PC-9 (cell line): ENCODE measurements around the gene SLC9C1. TPM values are rescaled to one million over a fixed set of nuclear protein-coding genes. Genes with fewer than 3 reads are reported as not detected.

Source experiments
- BruUV-seq: library from RNA; stranded (reverse); fragments of 400-500 nt; replicated peaks from 2 replicates; lab custom pipeline; 2021; lab: Mats Ljungman, UMichigan
- CTCF ChIA-PET: fragments of 300-600 bp; sonication (Branson Sonifier 250); formaldehyde crosslinking; loops from one replicate; lab custom pipeline; 2022; ENCODE audit warnings: antibody characterized with exemption; lab: Charles Lee
- POLR2A ChIA-PET: fragments of 300-600 bp; sonication (Branson Sonifier 250); formaldehyde crosslinking; loops from one replicate; lab custom pipeline; 2022; ENCODE audit warnings: antibody characterized with exemption; ENCODE audit not compliant: unreplicated experiment; lab: Charles Lee
- DNase-seq, 2 experiments: peaks; one replicate each; pipeline versions ENCODE4 v3.0.0 to v3.0.0-alpha.2; 2015 to 2022; ENCODE audit warnings: mixed read lengths in 1 of 2
- H2AFZ ChIP-seq: fragments of 200-600 bp; sonication (generic); 2 replicates; pipeline ENCODE4 v1.8.1; 2017; ENCODE audit warnings: antibody characterized with exemption
- H3F3A ChIP-seq: fragments of 200-600 bp; sonication (generic); 2 replicates; pipeline ENCODE4 v1.8.1; 2017; ENCODE audit warnings: antibody characterized with exemption, mild to moderate bottlenecking, low read depth; ENCODE audit not compliant: insufficient read depth
- H3K27ac ChIP-seq: fragments of 200-600 bp; sonication (generic); 2 replicates; pipeline ENCODE4 v1.6.1; 2016; ENCODE audit warnings: mixed run types
- H3K27me3 ChIP-seq: fragments of 200-600 bp; sonication (generic); 2 replicates; pipeline ENCODE4 v1.6.1; 2016; ENCODE audit warnings: low read depth, mixed run types; ENCODE audit not compliant: insufficient read depth
- H3K36me3 ChIP-seq: fragments of 200-600 bp; sonication (generic); 2 replicates; pipeline ENCODE4 v1.6.1; 2016; ENCODE audit warnings: low read depth, mixed run types
- H3K4me1 ChIP-seq: fragments of 200-600 bp; sonication (generic); replicated peaks from 2 replicates; pipeline ENCODE4 v1.6.1; 2016; ENCODE audit warnings: mixed run types; ENCODE audit not compliant: insufficient read depth
- H3K4me2 ChIP-seq: fragments of 200-600 bp; sonication (generic); 2 replicates; pipeline ENCODE4 v1.6.1; 2017; ENCODE audit warnings: mixed run types
- H3K4me3 ChIP-seq: fragments of 200-600 bp; sonication (generic); 2 replicates; pipeline ENCODE4 v1.6.1; 2016; ENCODE audit warnings: mixed run types
- H3K79me2 ChIP-seq: fragments of 200-600 bp; sonication (generic); 2 replicates; pipeline ENCODE4 v1.6.1; 2017; ENCODE audit warnings: low read depth, mixed run types
- H3K9me2 ChIP-seq: fragments of 200-600 bp; sonication (generic); 2 replicates; pipeline ENCODE4 v1.8.1; 2017; ENCODE audit warnings: mild to moderate bottlenecking; ENCODE audit not compliant: insufficient read depth
- H3K9me3 ChIP-seq: fragments of 200-600 bp; sonication (generic); 2 replicates; pipeline ENCODE4 v1.8.1; 2016; ENCODE audit warnings: low read depth; ENCODE audit not compliant: insufficient read depth
- H4K20me1 ChIP-seq: fragments of 200-600 bp; sonication (generic); 2 replicates; pipeline ENCODE4 v1.8.1; 2017; ENCODE audit not compliant: insufficient read depth
- EZH2 ChIP-seq: fragments of 200-600 bp; sonication (generic); IDR thresholded peaks from 2 replicates; pipeline ENCODE4 v1.8.0; 2017; ENCODE audit warnings: antibody characterized with exemption, low read depth
- intact Hi-C: fragments of 100-400 bp; cut with micrococcal nuclease; formaldehyde crosslinking; loops from one replicate; pipeline ENCODE4 v1.10.0; 2022; ENCODE audit not compliant: unreplicated experiment
- total RNA-seq: library from RNA; stranded (reverse); gene quantifications from 2 replicates; pipeline ENCODE4 v1.2.3, GENCODE V29; 2021
- TF ChIP-seq, protein P1 (sequence below): fragments of 200-600 bp; sonication (generic); conservative IDR thresholded peaks from 2 replicates; pipeline ENCODE4 v1.6.1; 2017; ENCODE audit warnings: mixed run types, antibody characterized with exemption, mild to moderate bottlenecking, moderate library complexity

The SLC9C1 gene
- total RNA-seq, 1 experiment from 2014 or later = not detected

DNA sequence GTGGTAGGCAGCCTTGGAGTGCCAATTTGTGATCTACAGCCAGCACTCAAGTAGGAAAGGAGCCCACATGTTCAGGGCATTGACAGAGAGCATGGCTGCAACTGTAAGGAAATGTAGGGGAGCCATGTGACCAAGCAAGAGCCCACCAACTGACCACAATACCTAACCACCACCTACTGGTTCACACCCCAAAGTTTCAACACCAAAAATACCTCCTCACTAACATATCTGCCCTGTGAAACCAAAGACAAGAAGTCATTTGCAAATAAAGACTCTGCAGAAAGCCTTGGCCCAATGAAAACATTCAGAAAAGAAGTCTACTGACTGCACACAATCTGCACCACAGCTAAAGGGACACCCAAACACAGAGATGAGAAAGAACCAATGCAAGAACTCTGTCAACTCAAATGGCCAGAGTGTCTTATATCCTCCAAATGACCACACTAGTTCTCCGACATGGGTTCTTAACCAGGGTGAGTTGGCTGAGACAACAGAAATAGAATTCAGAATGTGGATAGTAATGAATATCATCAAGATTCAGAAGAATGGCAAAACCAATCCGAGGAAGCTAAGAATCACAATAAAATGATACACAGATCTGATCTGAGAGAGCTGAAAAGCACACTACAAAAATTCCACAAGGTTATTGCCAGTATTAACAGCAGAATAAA, 40.6 kb downstream of the SLC9C1 start:
- Histone ChIP-seq H3K4me3 (no peak overlapping the region), H3K4me2 (no peak overlapping the region), H3K9me3 (no peaks in the 10 kb centered on the region), H2AFZ (no peak overlapping the region), H3K79me2 (no peaks in the 10 kb centered on the region), H4K20me1 (no peaks in the 10 kb centered on the region), H3K27me3 (no peaks in the 10 kb centered on the region), H3K4me1 (no peaks in the 10 kb centered on the region), H3K9me2 (no peaks in the 10 kb centered on the region), H3K27ac (no peak overlapping the region), H3K36me3 (no peaks in the 10 kb centered on the region), H3F3A (no peaks in the 10 kb centered on the region)
- intact Hi-C loops = no loop called here
- BruUV-seq = no TSS peak
- CTCF ChIA-PET = no interaction called here
- no peak for DNase-seq
- POLR2A ChIA-PET = no interaction called here
- TF ChIP-seq, protein P1, sequence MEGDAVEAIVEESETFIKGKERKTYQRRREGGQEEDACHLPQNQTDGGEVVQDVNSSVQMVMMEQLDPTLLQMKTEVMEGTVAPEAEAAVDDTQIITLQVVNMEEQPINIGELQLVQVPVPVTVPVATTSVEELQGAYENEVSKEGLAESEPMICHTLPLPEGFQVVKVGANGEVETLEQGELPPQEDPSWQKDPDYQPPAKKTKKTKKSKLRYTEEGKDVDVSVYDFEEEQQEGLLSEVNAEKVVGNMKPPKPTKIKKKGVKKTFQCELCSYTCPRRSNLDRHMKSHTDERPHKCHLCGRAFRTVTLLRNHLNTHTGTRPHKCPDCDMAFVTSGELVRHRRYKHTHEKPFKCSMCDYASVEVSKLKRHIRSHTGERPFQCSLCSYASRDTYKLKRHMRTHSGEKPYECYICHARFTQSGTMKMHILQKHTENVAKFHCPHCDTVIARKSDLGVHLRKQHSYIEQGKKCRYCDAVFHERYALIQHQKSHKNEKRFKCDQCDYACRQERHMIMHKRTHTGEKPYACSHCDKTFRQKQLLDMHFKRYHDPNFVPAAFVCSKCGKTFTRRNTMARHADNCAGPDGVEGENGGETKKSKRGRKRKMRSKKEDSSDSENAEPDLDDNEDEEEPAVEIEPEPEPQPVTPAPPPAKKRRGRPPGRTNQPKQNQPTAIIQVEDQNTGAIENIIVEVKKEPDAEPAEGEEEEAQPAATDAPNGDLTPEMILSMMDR = no peak
- TF ChIP-seq EZH2 = no peak

DNA sequence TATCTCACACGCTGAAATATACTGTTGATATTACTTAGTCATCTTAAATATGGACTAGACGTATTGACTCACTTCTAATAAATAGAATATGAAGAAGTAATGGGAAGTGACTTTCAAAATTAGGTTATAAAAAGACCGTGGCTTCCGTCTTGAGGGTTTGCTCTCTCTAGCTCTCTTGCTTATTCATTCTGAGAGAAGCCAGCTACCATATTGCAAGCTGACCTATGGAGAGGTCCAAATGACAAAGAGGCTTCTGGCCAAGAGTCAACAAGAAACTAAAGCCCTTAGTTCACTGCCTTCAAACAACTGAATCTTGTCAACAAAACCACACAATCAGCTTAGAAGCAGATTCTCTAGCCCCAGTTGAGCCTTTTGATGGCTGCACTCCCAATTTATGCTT, 46.1 kb downstream of the SLC9C1 start:
- Histone ChIP-seq H3K4me3 (no peak overlapping the region), H3K4me2 (no peak overlapping the region), H3K79me2 (no peaks in the 10 kb centered on the region), H4K20me1 (no peaks in the 10 kb centered on the region), H2AFZ (no peak overlapping the region), H3K36me3 (no peaks in the 10 kb centered on the region), H3F3A (no peaks in the 10 kb centered on the region), H3K27me3 (no peaks in the 10 kb centered on the region), H3K4me1 (no peaks in the 10 kb centered on the region), H3K27ac (no peak overlapping the region), H3K9me3 (no peaks in the 10 kb centered on the region), H3K9me2 (no peaks in the 10 kb centered on the region)
- POLR2A ChIA-PET = no interaction called here
- no TSS peak for BruUV-seq
- DNase-seq = no peak
- TF ChIP-seq, protein P1 = no peak
- no peak for TF ChIP-seq EZH2
- CTCF ChIA-PET = no interaction called here
- intact Hi-C loops = no loop called here

DNA sequence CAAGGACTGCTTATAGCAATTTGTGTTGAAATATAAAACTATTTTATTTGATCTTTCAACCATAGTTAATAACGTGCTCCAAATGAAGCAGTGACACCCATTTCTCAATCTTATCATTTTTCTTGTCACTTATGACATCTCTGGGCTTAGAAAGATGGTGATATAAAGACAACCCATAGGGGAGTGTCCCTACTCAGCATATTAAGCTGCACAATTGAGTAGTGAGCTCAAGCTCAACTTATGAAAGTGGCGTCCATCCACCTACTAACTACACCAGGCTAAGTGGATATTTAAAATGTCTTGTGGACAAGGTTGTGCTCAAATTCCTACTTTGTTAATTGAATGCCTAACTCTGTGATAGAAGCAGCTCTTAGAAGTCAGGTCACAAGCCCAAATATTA, 46.7 kb downstream of the SLC9C1 start:
- BruUV-seq = no TSS peak
- no peaks in the 10 kb centered on the region for H3F3A ChIP-seq
- no peaks in the 10 kb centered on the region for H3K4me1 ChIP-seq
- H3K27ac ChIP-seq = no peak overlapping the region
- H3K4me3 ChIP-seq = no peak overlapping the region
- no peaks in the 10 kb centered on the region for H3K27me3 ChIP-seq
- intact Hi-C loops = no loop called here
- DNase-seq = no peak
- ChIA-PET CTCF (no interaction called here), POLR2A (no interaction called here)
- no peaks in the 10 kb centered on the region for H3K9me3 ChIP-seq
- TF ChIP-seq EZH2 = no peak
- TF ChIP-seq, protein P1 = no peak
- H3K79me2 ChIP-seq = no peaks in the 10 kb centered on the region
- no peaks in the 10 kb centered on the region for H4K20me1 ChIP-seq
- no peak overlapping the region for H2AFZ ChIP-seq
- no peaks in the 10 kb centered on the region for H3K36me3 ChIP-seq
- no peaks in the 10 kb centered on the region for H3K9me2 ChIP-seq
- H3K4me2 ChIP-seq = no peak overlapping the region
